ENCODE results near the gene SOCS4. TPM values are rescaled to one million over a fixed set of nuclear protein-coding genes. Genes with fewer than 3 reads are reported as not detected.

Gene SOCS4
- total RNA-seq, 2 experiments from 2014 or later = 19.5 to 20.7 TPM

DNA sequence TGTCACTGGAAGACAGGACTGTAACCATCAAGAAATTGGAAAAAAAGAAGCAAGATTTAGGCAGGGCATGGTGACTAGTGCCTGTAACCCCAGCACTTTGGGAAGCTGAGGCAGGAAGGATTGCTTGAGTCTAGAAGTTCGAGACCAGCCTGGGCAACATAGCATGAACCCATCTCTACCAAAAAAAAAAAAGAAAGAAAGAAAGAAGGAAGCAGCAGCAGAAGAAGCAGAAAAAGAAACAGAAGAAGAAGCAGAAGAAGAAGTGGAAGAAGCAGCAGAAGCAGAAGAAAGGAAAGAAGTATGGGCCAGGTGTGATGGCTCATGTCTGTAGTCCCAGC is 71.5 kb downstream of the SOCS4 start:
- DNase-seq (no peak), ATAC-seq (ENCODE audit: poor library complexity) (no peak)
- Mint-ChIP-seq H3K9me3 (no peaks in the 10 kb centered on the region), H3K4me1 (ENCODE audit: low read depth) (peaks cover 40% of the 10 kb centered on the region), H3K27ac (peak overlapping the region; percentile 22), H3K4me3 (no peak overlapping the region), H3K36me3 (ENCODE audit: low read depth) (no peaks in the 10 kb centered on the region), H3K27me3 (no peaks in the 10 kb centered on the region)
- Histone ChIP-seq H3K4me1 (ENCODE audit: insufficient read depth, low read length) (peaks cover 45% of the 10 kb centered on the region), H3K9me3 (ENCODE audit: control insufficient read depth in 1 of 2, insufficient read depth in 1 of 2, low read length in 2 of 2) (no peaks in the 10 kb centered on the region), H3K36me3 (ENCODE audit: insufficient read depth, low read length) (no peaks in the 10 kb centered on the region), H3K27ac (ENCODE audit: low read depth in 1 of 2, low read length in 2 of 2) (peak overlapping the region in 1 of 2 donors; percentile 68), H3K4me3 (ENCODE audit: low read length) (no peak overlapping the region), H3K27me3 (ENCODE audit: control insufficient read depth in 1 of 2, insufficient read depth in 2 of 2, low read length in 2 of 2) (no peaks in the 10 kb centered on the region)
- TF ChIP-seq, protein P1, sequence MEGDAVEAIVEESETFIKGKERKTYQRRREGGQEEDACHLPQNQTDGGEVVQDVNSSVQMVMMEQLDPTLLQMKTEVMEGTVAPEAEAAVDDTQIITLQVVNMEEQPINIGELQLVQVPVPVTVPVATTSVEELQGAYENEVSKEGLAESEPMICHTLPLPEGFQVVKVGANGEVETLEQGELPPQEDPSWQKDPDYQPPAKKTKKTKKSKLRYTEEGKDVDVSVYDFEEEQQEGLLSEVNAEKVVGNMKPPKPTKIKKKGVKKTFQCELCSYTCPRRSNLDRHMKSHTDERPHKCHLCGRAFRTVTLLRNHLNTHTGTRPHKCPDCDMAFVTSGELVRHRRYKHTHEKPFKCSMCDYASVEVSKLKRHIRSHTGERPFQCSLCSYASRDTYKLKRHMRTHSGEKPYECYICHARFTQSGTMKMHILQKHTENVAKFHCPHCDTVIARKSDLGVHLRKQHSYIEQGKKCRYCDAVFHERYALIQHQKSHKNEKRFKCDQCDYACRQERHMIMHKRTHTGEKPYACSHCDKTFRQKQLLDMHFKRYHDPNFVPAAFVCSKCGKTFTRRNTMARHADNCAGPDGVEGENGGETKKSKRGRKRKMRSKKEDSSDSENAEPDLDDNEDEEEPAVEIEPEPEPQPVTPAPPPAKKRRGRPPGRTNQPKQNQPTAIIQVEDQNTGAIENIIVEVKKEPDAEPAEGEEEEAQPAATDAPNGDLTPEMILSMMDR (IDR thresholded peaks at IDR 0.05) = no peak
- CTCF ChIA-PET = interaction anchor here (0.9 to 2.1 kb wide), 5 partner anchors 9 to 62 kb away, joined by 3 to 6 read pairs (median 3); partner anchors contain the start of gene MAPK1IP1L
- intact Hi-C loops (cut with DNase I, micrococcal nuclease) = no loop called here
- POLR2A ChIA-PET = interaction anchor here (0.6 to 1.3 kb wide), 3 partner anchors 31 to 59 kb away, joined by 3 to 5 read pairs (median 3); partner anchors contain the start of gene MAPK1IP1L

Other genes with a start within 250 kb of the SOCS4 start
- gene GCH1, start 124.4 kb upstream of the SOCS4 start, total RNA-seq = 10 to 100 TPM; 18.4 to 20.4 TPM
- 1 to 10 TPM; 1.8 to 2.2 TPM for gene WDHD1, start 137 bp upstream of the SOCS4 start, total RNA-seq
- 100 to 1,000 TPM; 198 to 207 TPM for gene MAPK1IP1L, start 24.4 kb downstream of the SOCS4 start, total RNA-seq
- 10 to 100 TPM; 11.7 to 12.1 TPM for gene LGALS3, start 102.0 kb downstream of the SOCS4 start, total RNA-seq
- gene DLGAP5, start 164.3 kb downstream of the SOCS4 start, total RNA-seq = under 1 TPM in 1 of 2 experiments, not detected in 1; 0.25 TPM
- 10 to 100 TPM; 28.3 to 29.7 TPM for gene FBXO34, start 244.2 kb downstream of the SOCS4 start, total RNA-seq